SK-N-SH treated with all-trans-retinoic acid at 6 μM for 48 hours (cell line): Measurements from ENCODE around the gene BMP8A.

Experiments used
- ARNTL ChIP-seq: fragments of 450-650 bp; formaldehyde crosslinking; IDR thresholded peaks from 2 replicates; pipeline ENCODE4 v1.5.0; 2020; ENCODE audit warnings: low read depth, mild to moderate bottlenecking, moderate library complexity, borderline replicate concordance
- BACH2 ChIP-seq: fragments of 250-450 bp; sonication (Bioruptor Pico); IDR thresholded peaks from 2 replicates; pipeline ENCODE4 v1.9.0; 2021; ENCODE audit warnings: mild to moderate bottlenecking, borderline replicate concordance
- CSDC2 ChIP-seq: fragments of 250-450 bp; sonication (Bioruptor Pico); IDR thresholded peaks from 2 replicates; pipeline ENCODE4 v1.5.0; 2020; ENCODE audit warnings: mild to moderate bottlenecking, moderate library complexity
- TOX ChIP-seq: fragments of 250-450 bp; sonication (Bioruptor Pico); IDR thresholded peaks from 2 replicates; pipeline ENCODE4 v1.8.0; 2021; ENCODE audit warnings: mild to moderate bottlenecking, moderate library complexity, borderline replicate concordance

GRCh38 chr1:39529901-39530535, 38.6 kb downstream of the BMP8A start:
- TF ChIP-seq TOX: no peak
- no peak for TF ChIP-seq ARNTL
- no peak for TF ChIP-seq CSDC2 (CRISPR knock-in tag)
- TF ChIP-seq BACH2 (CRISPR knock-in tag): no peak
